Measurements from ENCODE around the gene PRXL2A.

The PRXL2A gene

GRCh38 chr10:80407812-80408241 lies 524 bp upstream of the PRXL2A start:
- Histone ChIP-seq H3K4me1 (peaks cover 39 to 62% (median 54%) of the 10 kb centered on the region in 10 experiments), H3K9ac (peak overlapping the region; percentile 78 to 87 (median 84))

GRCh38 chr10:80409121-80409520 lies 770 bp downstream of the PRXL2A start:
- peaks cover 0 to 21% (median 0%) of the 10 kb centered on the region in 11 experiments; a peak in 2 of 22 replicates for H3K36me3 ChIP-seq
- peak overlapping the region; percentile 78 to 87 (median 84) for H3K9ac ChIP-seq
- peak overlapping the region; percentile 69 to 97 (median 85) for H3K4me3 ChIP-seq
- peak overlapping the region in 10 of 11 experiments; percentile 63 to 84 (median 79); a peak in 20 of 22 replicates for H3K27ac ChIP-seq
- TF ChIP-seq Cebpa-rat (IDR thresholded peaks at IDR 0.05) = no peak
- peaks cover 52 to 75% (median 67%) of the 10 kb centered on the region in 10 experiments for H3K4me1 ChIP-seq
- peak overlapping the region; percentile 90 to 99 (median 94) for H3K4me2 ChIP-seq
- H4K20me1 ChIP-seq = peaks cover 0 to 17% (median 0%) of the 10 kb centered on the region in 11 experiments; a peak in 8 of 22 replicates
- no peaks in the 10 kb centered on the region for H3K9me3 ChIP-seq (replicated peaks in 1 of 11)
- H3K27me3 ChIP-seq = no peaks in the 10 kb centered on the region

More at GRCh38 chr10:80407812-80408241, 524 bp upstream of the PRXL2A start:
- no peaks in the 10 kb centered on the region for H3K27me3 ChIP-seq
- peaks cover 0 to 7% (median 0%) of the 10 kb centered on the region in 11 experiments; a peak in 4 of 22 replicates for H4K20me1 ChIP-seq
- H3K27ac ChIP-seq = peak overlapping the region; percentile 58 to 84 (median 78); a peak in 20 of 22 replicates
- peaks cover 0 to 13% (median 0%) of the 10 kb centered on the region in 11 experiments; a peak in 1 of 22 replicates for H3K36me3 ChIP-seq
- no peaks in the 10 kb centered on the region for H3K9me3 ChIP-seq (replicated peaks in 1 of 11)
- TF ChIP-seq Cebpa-rat (IDR thresholded peaks at IDR 0.05) = no peak
- peak overlapping the region; percentile 90 to 99 (median 94) for H3K4me2 ChIP-seq
- peak overlapping the region; percentile 69 to 97 (median 85) for H3K4me3 ChIP-seq

- Histone ChIP-seq H3K4me3 (peak overlapping the region in 2 of 10 experiments; percentile 82 to 91; a peak in 2 of 20 replicates), H3K27ac (no peak overlapping the region), H3K27me3 (no peaks in the 10 kb centered on the region), H4K20me1 (peaks cover 0 to 25% (median 2%) of the 10 kb centered on the region in 11 experiments; a peak in 9 of 22 replicates), H3K4me1 (peaks cover 57 to 85% (median 70%) of the 10 kb centered on the region in 10 experiments), H3K4me2 (peak overlapping the region; percentile 90 to 99 (median 94)), H3K36me3 (peaks cover 0 to 31% (median 5%) of the 10 kb centered on the region in 11 experiments; a peak in 6 of 22 replicates), H3K9ac (peak overlapping the region in 3 of 11 experiments; percentile 16 to 87 (median 86); a peak in 4 of 22 replicates), H3K9me3 (replicated peaks in 1 of 11) (no peaks in the 10 kb centered on the region)
- TF ChIP-seq Cebpa-rat (IDR thresholded peaks at IDR 0.05) = no peak
Observed at GRCh38 chr10:80410122-80410521, 1.8 kb downstream of the PRXL2A start.

- Histone ChIP-seq H3K27me3 (no peaks in the 10 kb centered on the region), H3K4me3 (no peak overlapping the region), H3K9me3 (replicated peaks in 1 of 11) (no peaks in the 10 kb centered on the region), H3K27ac (no peak overlapping the region), H3K9ac (peak overlapping the region in 2 of 11 experiments; percentile 86 to 87; a peak in 2 of 22 replicates), H4K20me1 (peaks cover 0 to 25% (median 5%) of the 10 kb centered on the region in 11 experiments; a peak in 9 of 22 replicates), H3K4me1 (peaks cover 57 to 81% (median 71%) of the 10 kb centered on the region in 10 experiments), H3K36me3 (peaks cover 0 to 36% (median 7%) of the 10 kb centered on the region in 11 experiments; a peak in 6 of 22 replicates), H3K4me2 (peak overlapping the region; percentile 39 to 99 (median 93); a peak in 20 of 22 replicates)
- TF ChIP-seq Cebpa-rat (IDR thresholded peaks at IDR 0.05) = no peak
Observed at GRCh38 chr10:80410578-80411145, 2.3 kb downstream of the PRXL2A start.

GRCh38 chr10:80411267-80411668 lies 2.9 kb downstream of the PRXL2A start:
- Histone ChIP-seq H3K4me3 (no peak overlapping the region), H3K4me2 (peak overlapping the region; percentile 39 to 98 (median 90); a peak in 21 of 22 replicates), H3K4me1 (peaks cover 57 to 81% (median 68%) of the 10 kb centered on the region in 10 experiments), H3K27ac (no peak overlapping the region), H3K9ac (no peak overlapping the region), H3K9me3 (replicated peaks in 1 of 11) (no peaks in the 10 kb centered on the region), H3K36me3 (peaks cover 0 to 42% (median 7%) of the 10 kb centered on the region in 11 experiments; a peak in 8 of 22 replicates), H4K20me1 (peaks cover 0 to 25% (median 5%) of the 10 kb centered on the region in 11 experiments; a peak in 10 of 22 replicates), H3K27me3 (no peaks in the 10 kb centered on the region)
- no peak for TF ChIP-seq Cebpa-rat (IDR thresholded peaks at IDR 0.05)

- Histone ChIP-seq H3K9ac (no peak overlapping the region), H3K9me3 (replicated peaks in 1 of 11) (no peaks in the 10 kb centered on the region), H3K4me1 (peaks cover 57 to 84% (median 68%) of the 10 kb centered on the region in 10 experiments), H3K36me3 (peaks cover 0 to 43% (median 8%) of the 10 kb centered on the region in 11 experiments; a peak in 8 of 22 replicates), H3K27me3 (no peaks in the 10 kb centered on the region), H3K4me2 (peak overlapping the region in 10 of 11 experiments; percentile 39 to 98 (median 80); a peak in 16 of 22 replicates), H3K4me3 (no peak overlapping the region), H4K20me1 (peaks cover 0 to 28% (median 7%) of the 10 kb centered on the region in 11 experiments; a peak in 10 of 22 replicates), H3K27ac (no peak overlapping the region)
- no peak for TF ChIP-seq Cebpa-rat (IDR thresholded peaks at IDR 0.05)
Observed at GRCh38 chr10:80411681-80412220, 3.4 kb downstream of the PRXL2A start.

GRCh38 chr10:80412486-80412885 lies 4.1 kb downstream of the PRXL2A start:
- Histone ChIP-seq H4K20me1 (peaks cover 0 to 29% (median 7%) of the 10 kb centered on the region in 11 experiments; a peak in 10 of 22 replicates), H3K9ac (no peak overlapping the region), H3K27me3 (no peaks in the 10 kb centered on the region), H3K4me2 (peak overlapping the region; percentile 34 to 91 (median 48); a peak in 20 of 22 replicates), H3K4me3 (no peak overlapping the region), H3K27ac (0 out of 22 replicates have a peak overlapping the region, but pooled peaks of 1 of the 11 experiments have one; percentile 9), H3K4me1 (peaks cover 57 to 84% (median 66%) of the 10 kb centered on the region in 10 experiments), H3K9me3 (replicated peaks in 1 of 11) (no peaks in the 10 kb centered on the region), H3K36me3 (peaks cover 0 to 43% (median 8%) of the 10 kb centered on the region in 11 experiments; a peak in 8 of 22 replicates)
- TF ChIP-seq Cebpa-rat (IDR thresholded peaks at IDR 0.05) = no peak

GRCh38 chr10:80413271-80413996 lies 5.1 kb downstream of the PRXL2A start:
- no peak overlapping the region for H3K4me3 ChIP-seq
- H3K27ac ChIP-seq = peak overlapping the region in 3 of 11 experiments; percentile 9 to 33 (median 10); a peak in 3 of 22 replicates
- peak overlapping the region; percentile 33 to 80 (median 62) for H3K4me2 ChIP-seq
- TF ChIP-seq Cebpa-rat (IDR thresholded peaks at IDR 0.05) = no peak
- H4K20me1 ChIP-seq = peaks cover 0 to 29% (median 7%) of the 10 kb centered on the region in 11 experiments; a peak in 10 of 22 replicates
- no peaks in the 10 kb centered on the region for H3K27me3 ChIP-seq
- no peaks in the 10 kb centered on the region for H3K9me3 ChIP-seq (replicated peaks in 1 of 11)
- H3K4me1 ChIP-seq = peaks cover 51 to 78% (median 61%) of the 10 kb centered on the region in 10 experiments
- H3K36me3 ChIP-seq = peaks cover 0 to 43% (median 8%) of the 10 kb centered on the region in 11 experiments; a peak in 8 of 22 replicates
- no peak overlapping the region for H3K9ac ChIP-seq
